Measurements from ENCODE around the gene BCAS3. TPM values are rescaled to one million over a fixed set of nuclear protein-coding genes. Genes with fewer than 3 reads are reported as not detected.
"Not testable (repeated sequence)": the region's sequence is repeated elsewhere in the genome, so short reads cannot be mapped to it uniquely, and the experiment has no call there.

The BCAS3 gene
- total RNA-seq, 2 experiments from 2014 or later: 7.2 to 7.5 TPM

- intact Hi-C loops (cut with micrococcal nuclease): no loop called here
- Mint-ChIP-seq H3K4me1 (ENCODE audit: low read depth) (peaks cover 17% of the 10 kb centered on the region), H3K36me3 (ENCODE audit: low read depth) (peaks cover 7% of the 10 kb centered on the region), H3K4me3 (no peak overlapping the region), H3K27ac (no peak overlapping the region), H3K9me3 (no peaks in the 10 kb centered on the region), H3K27me3 (ENCODE audit: low read depth) (no peaks in the 10 kb centered on the region)
- CTCF ChIA-PET: no interaction called here
- DNase-seq: no peak
These were observed 184.8 kb downstream of the BCAS3 start for GRCh38 chr17:60862482-60862881.

- peak; percentile 18 for DNase-seq
- Mint-ChIP-seq H3K4me1 (ENCODE audit: low read depth) (peaks cover 17% of the 10 kb centered on the region), H3K27ac (peak overlapping the region; percentile 20), H3K9me3 (no peaks in the 10 kb centered on the region), H3K36me3 (ENCODE audit: low read depth) (peaks cover 7% of the 10 kb centered on the region), H3K4me3 (no peak overlapping the region), H3K27me3 (ENCODE audit: low read depth) (no peaks in the 10 kb centered on the region)
- CTCF ChIA-PET: no interaction called here
- intact Hi-C loops (cut with micrococcal nuclease): no loop called here
These were observed 186.4 kb downstream of the BCAS3 start for GRCh38 chr17:60863892-60864707.

- Mint-ChIP-seq H3K27me3 (ENCODE audit: low read depth) (no peaks in the 10 kb centered on the region), H3K27ac (peak overlapping the region; percentile 20), H3K36me3 (ENCODE audit: low read depth) (peaks cover 9% of the 10 kb centered on the region), H3K4me1 (ENCODE audit: low read depth) (peaks cover 17% of the 10 kb centered on the region), H3K4me3 (no peak overlapping the region), H3K9me3 (no peaks in the 10 kb centered on the region)
- no peak for DNase-seq
- CTCF ChIA-PET: no interaction called here
- intact Hi-C loops (cut with micrococcal nuclease): no loop called here
These were observed 187.0 kb downstream of the BCAS3 start for GRCh38 chr17:60864708-60865005.

- CTCF ChIA-PET: interaction anchor here (0.6 kb wide), 1 partner anchor 157 kb away, joined by 5 read pairs; no protein-coding TSS in a partner anchor
- intact Hi-C loops (cut with micrococcal nuclease): no loop called here
- no peaks in the 10 kb centered on the region for H3K9me3 Mint-ChIP-seq
- H3K27me3 Mint-ChIP-seq (ENCODE audit: low read depth): no peaks in the 10 kb centered on the region
- no peak for DNase-seq
- peaks cover 5% of the 10 kb centered on the region for H3K4me1 Mint-ChIP-seq (ENCODE audit: low read depth)
- no peak overlapping the region for H3K4me3 Mint-ChIP-seq
- peaks cover 2% of the 10 kb centered on the region for H3K36me3 Mint-ChIP-seq (ENCODE audit: low read depth)
- no peak overlapping the region for H3K27ac Mint-ChIP-seq
These were observed 197.1 kb downstream of the BCAS3 start for GRCh38 chr17:60874772-60875171.

DNA sequence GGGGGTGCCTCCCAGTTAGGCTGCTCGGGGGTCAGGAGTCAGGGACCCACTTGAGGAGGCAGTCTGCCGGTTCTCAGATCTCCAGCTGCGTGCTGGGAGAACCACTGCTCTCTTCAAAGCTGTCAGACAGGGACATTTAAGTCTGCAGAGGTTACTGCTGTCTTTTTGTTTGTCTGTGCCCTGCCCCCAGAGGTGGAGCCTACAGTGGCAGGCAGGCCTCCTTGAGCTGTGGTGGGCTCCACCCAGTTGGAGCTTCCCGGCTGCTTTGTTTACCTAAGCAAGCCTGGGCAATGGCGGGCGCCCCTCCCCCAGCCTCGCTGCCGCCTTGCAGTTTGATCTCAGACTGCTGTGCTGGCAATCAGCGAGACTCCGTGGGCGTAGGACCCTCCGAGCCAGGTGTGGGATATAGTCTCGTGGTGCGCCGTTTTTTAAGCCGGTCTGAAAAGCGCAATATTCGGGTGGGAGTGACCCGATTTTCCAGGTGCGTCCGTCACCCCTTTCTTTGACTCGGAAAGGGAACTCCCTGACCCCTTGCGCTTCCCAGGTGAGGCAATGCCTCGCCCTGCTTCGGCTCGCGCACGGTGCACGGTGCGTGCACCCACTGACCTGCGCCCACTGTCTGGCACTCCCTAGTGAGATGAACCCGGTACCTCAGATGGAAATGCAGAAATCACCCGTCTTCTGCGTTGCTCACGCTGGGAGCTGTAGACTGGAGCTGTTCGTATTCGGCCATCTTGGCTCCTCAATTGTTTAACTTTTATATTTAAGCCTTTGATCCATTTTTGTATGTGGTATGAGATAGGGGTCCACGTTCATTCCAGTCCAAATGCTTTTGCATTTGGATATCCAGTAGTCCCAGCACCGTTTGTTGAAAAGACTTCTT lies 209.3 kb downstream of the BCAS3 start:
- CTCF ChIA-PET; H3K27ac Mint-ChIP-seq; H3K4me1 Mint-ChIP-seq (ENCODE audit: low read depth); DNase-seq; H3K9me3 Mint-ChIP-seq; intact Hi-C loops (cut with micrococcal nuclease); H3K36me3 Mint-ChIP-seq (ENCODE audit: low read depth); H3K27me3 Mint-ChIP-seq (ENCODE audit: low read depth): not testable (repeated sequence)
- peak overlapping the region; percentile 42 for H3K4me3 Mint-ChIP-seq

GRCh38 chr17:60887614-60888028 lies 210.0 kb downstream of the BCAS3 start:
- H3K4me1 Mint-ChIP-seq (ENCODE audit: low read depth): no peaks in the 10 kb centered on the region
- H3K9me3 Mint-ChIP-seq: no peaks in the 10 kb centered on the region
- H3K27me3 Mint-ChIP-seq (ENCODE audit: low read depth): no peaks in the 10 kb centered on the region
- no peak overlapping the region for H3K27ac Mint-ChIP-seq
- intact Hi-C loops (cut with micrococcal nuclease): no loop called here
- H3K4me3 Mint-ChIP-seq: no peak overlapping the region
- H3K36me3 Mint-ChIP-seq (ENCODE audit: low read depth): peaks cover 6% of the 10 kb centered on the region
- no peak for DNase-seq
- CTCF ChIA-PET: no interaction called here

- no peak overlapping the region for H3K27ac Mint-ChIP-seq
- CTCF ChIA-PET: no interaction called here
- H3K9me3 Mint-ChIP-seq: no peaks in the 10 kb centered on the region
- no peaks in the 10 kb centered on the region for H3K27me3 Mint-ChIP-seq (ENCODE audit: low read depth)
- H3K36me3 Mint-ChIP-seq (ENCODE audit: low read depth): peaks cover 10% of the 10 kb centered on the region
- intact Hi-C loops (cut with micrococcal nuclease): no loop called here
- no peak overlapping the region for H3K4me3 Mint-ChIP-seq
- no peak for DNase-seq
- no peaks in the 10 kb centered on the region for H3K4me1 Mint-ChIP-seq (ENCODE audit: low read depth)
These were observed 211.4 kb downstream of the BCAS3 start for GRCh38 chr17:60888812-60889709.

GRCh38 chr17:60891149-60891548 lies 213.5 kb downstream of the BCAS3 start:
- intact Hi-C loops (cut with micrococcal nuclease): no loop called here
- Mint-ChIP-seq H3K4me1 (ENCODE audit: low read depth) (no peaks in the 10 kb centered on the region), H3K9me3 (peaks cover 8% of the 10 kb centered on the region), H3K36me3 (ENCODE audit: low read depth) (peaks cover 19% of the 10 kb centered on the region), H3K27me3 (ENCODE audit: low read depth) (no peaks in the 10 kb centered on the region), H3K27ac (no peak overlapping the region), H3K4me3 (no peak overlapping the region)
- DNase-seq: no peak
- CTCF ChIA-PET: no interaction called here

- Mint-ChIP-seq H3K27me3 (ENCODE audit: low read depth) (no peaks in the 10 kb centered on the region), H3K36me3 (ENCODE audit: low read depth) (peaks cover 22% of the 10 kb centered on the region), H3K9me3 (peaks cover 15% of the 10 kb centered on the region), H3K4me3 (no peak overlapping the region), H3K4me1 (ENCODE audit: low read depth) (no peaks in the 10 kb centered on the region), H3K27ac (no peak overlapping the region)
- no peak for DNase-seq
- CTCF ChIA-PET: interaction anchor here (0.5 kb wide), 1 partner anchor 749 kb away, joined by 3 read pairs; no protein-coding TSS in a partner anchor
- intact Hi-C loops (cut with micrococcal nuclease): no loop called here
These were observed 215.8 kb downstream of the BCAS3 start for GRCh38 chr17:60893475-60893874.

DNA sequence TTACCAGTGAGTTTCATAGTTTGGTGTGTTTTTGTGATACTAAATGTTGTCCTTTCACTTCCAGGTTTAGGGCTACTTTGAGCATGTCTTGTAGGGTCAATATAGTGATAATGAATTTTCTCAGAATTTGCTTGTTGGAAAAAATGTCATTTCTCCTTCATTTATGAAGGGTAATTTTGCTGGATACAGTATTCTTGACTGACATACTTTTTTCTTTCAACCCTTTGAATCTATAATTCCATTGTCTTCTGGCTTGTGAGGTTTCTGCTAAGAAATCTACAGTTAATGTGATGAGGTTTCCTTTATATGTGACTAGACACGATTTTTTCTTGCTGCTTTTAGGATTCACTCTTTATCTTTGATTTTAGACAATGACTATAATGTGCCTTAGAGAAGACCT lies 219.3 kb downstream of the BCAS3 start:
- H3K27me3 Mint-ChIP-seq (ENCODE audit: low read depth): no peaks in the 10 kb centered on the region
- peaks cover 15% of the 10 kb centered on the region for H3K9me3 Mint-ChIP-seq
- CTCF ChIA-PET: no interaction called here
- no peak overlapping the region for H3K4me3 Mint-ChIP-seq
- no peak overlapping the region for H3K27ac Mint-ChIP-seq
- no peaks in the 10 kb centered on the region for H3K4me1 Mint-ChIP-seq (ENCODE audit: low read depth)
- no peak for DNase-seq
- intact Hi-C loops (cut with micrococcal nuclease): no loop called here
- H3K36me3 Mint-ChIP-seq (ENCODE audit: low read depth): peaks cover 16% of the 10 kb centered on the region

- CTCF ChIA-PET: interaction anchor here (0.6 kb wide), 1 partner anchor 156 kb away, joined by 3 read pairs; no protein-coding TSS in a partner anchor
- peaks cover 12% of the 10 kb centered on the region for H3K36me3 Mint-ChIP-seq (ENCODE audit: low read depth)
- no peak overlapping the region for H3K27ac Mint-ChIP-seq
- no peak for DNase-seq
- H3K4me3 Mint-ChIP-seq: no peak overlapping the region
- H3K9me3 Mint-ChIP-seq: peaks cover 15% of the 10 kb centered on the region
- H3K27me3 Mint-ChIP-seq (ENCODE audit: low read depth): no peaks in the 10 kb centered on the region
- intact Hi-C loops (cut with micrococcal nuclease): no loop called here
- no peaks in the 10 kb centered on the region for H3K4me1 Mint-ChIP-seq (ENCODE audit: low read depth)
These were observed 221.5 kb downstream of the BCAS3 start for GRCh38 chr17:60899115-60899514.

GRCh38 chr17:60900688-60901087 lies 223.0 kb downstream of the BCAS3 start:
- CTCF ChIA-PET: no interaction called here
- H3K27ac Mint-ChIP-seq: no peak overlapping the region
- DNase-seq: no peak
- no peak overlapping the region for H3K4me3 Mint-ChIP-seq
- peaks cover 9% of the 10 kb centered on the region for H3K9me3 Mint-ChIP-seq
- H3K4me1 Mint-ChIP-seq (ENCODE audit: low read depth): no peaks in the 10 kb centered on the region
- H3K36me3 Mint-ChIP-seq (ENCODE audit: low read depth): peaks cover 3% of the 10 kb centered on the region
- H3K27me3 Mint-ChIP-seq (ENCODE audit: low read depth): no peaks in the 10 kb centered on the region
- intact Hi-C loops (cut with micrococcal nuclease): no loop called here

All from activated naive CD4-positive, alpha-beta T cell treated with anti-CD3 and anti-CD28 coated beads for 36 hours (primary cell).